Esophagus muscularis mucosa (tissue), 4 donors: ENCODE measurements around the gene OSBP2. TPM values are rescaled to one million over a fixed set of nuclear protein-coding genes. Genes with fewer than 3 reads are reported as not detected.

ENCODE experiments used
- DNase-seq: peaks from one replicate; pipeline ENCODE4 v3.0.0-alpha.2; 2017; ENCODE audit errors: extremely low spot score
- H3K27ac ChIP-seq, 4 donors: fragments of 200-600 bp; sonication (generic); replicated peaks in 1 of 4; 1 replicate in 3 of 4; 2 replicates in 1 of 4; pipeline ENCODE4 v1.5.1; 2016 to 2019; ENCODE audit warnings: mild to moderate bottlenecking in 1 of 4
- H3K27me3 ChIP-seq, 4 donors: fragments of 200-600 bp; sonication (generic); one replicate each; pipeline versions ENCODE4 v1.5.1 to v1.6.0; 2016 to 2019
- H3K36me3 ChIP-seq, 4 donors: fragments of 200-600 bp; sonication (generic); one replicate each; pipeline ENCODE4 v1.5.1; 2016 to 2019
- H3K4me1 ChIP-seq, 4 donors: fragments of 200-600 bp; sonication (generic); one replicate each; pipeline ENCODE4 v1.5.1; 2016 to 2019
- H3K4me3 ChIP-seq, 4 donors: fragments of 200-600 bp; sonication (generic); 1 replicate in 2 of 4; 2 replicates in 2 of 4; pipeline ENCODE4 v1.5.1; 2016 to 2019; ENCODE audit warnings: mild to moderate bottlenecking in 4 of 4, moderate library complexity in 1 of 4
- H3K9me3 ChIP-seq, 4 donors: fragments of 200-600 bp; sonication (generic); 1 replicate in 3 of 4; 2 replicates in 1 of 4; pipeline ENCODE4 v1.5.1; 2016 to 2019
- CTCF ChIP-seq, 3 experiments: fragments of 200-600 bp in 2 of 3; fragments of 450-650 bp in 1 of 3; sonication (generic) in 2 of 3; IDR thresholded peaks; one replicate each; pipeline ENCODE4 v1.5.1; 2017 to 2019; ENCODE audit warnings: antibody characterized with exemption in 3 of 3, mild to moderate bottlenecking in 2 of 3, moderate library complexity in 1 of 3
- EP300 ChIP-seq: sonication (generic); formaldehyde crosslinking; IDR thresholded peaks from one replicate; pipeline ENCODE4 v1.6.1; 2017; ENCODE audit warnings: antibody characterized with exemption
- POLR2A ChIP-seq: fragments of 450-650 bp; IDR thresholded peaks from one replicate; pipeline ENCODE4 v1.6.1; 2017; ENCODE audit warnings: antibody characterized with exemption, moderate library complexity, mild to moderate bottlenecking, low read depth
- POLR2AphosphoS5 ChIP-seq, 2 donors: sonication (generic); formaldehyde crosslinking; IDR thresholded peaks; one replicate each; pipeline ENCODE4 v1.6.1; 2017; ENCODE audit warnings: antibody characterized with exemption in 2 of 2
- WGBS: methylation state at CpG from one replicate; pipeline ENCODE4 v1.1.5; 2018; 5-methylcytosine and 5-hydroxymethylcytosine counted together
- intact Hi-C: fragments of 100-400 bp; cut with DNase I; formaldehyde crosslinking; loops from one replicate; pipeline ENCODE4 v1.15.1; 2023
- total RNA-seq, 4 donors: library from RNA; depleted of rRNA; stranded (reverse); fragments of >200 nt; gene quantifications; one replicate each; pipeline versions ENCODE4 v1.1.0 to v1.2.1, GENCODE V29; 2016

The OSBP2 gene
- total RNA-seq, 4 donors from 2014 or later = 0.42 to 4.6 (median 2.9) TPM

DNA sequence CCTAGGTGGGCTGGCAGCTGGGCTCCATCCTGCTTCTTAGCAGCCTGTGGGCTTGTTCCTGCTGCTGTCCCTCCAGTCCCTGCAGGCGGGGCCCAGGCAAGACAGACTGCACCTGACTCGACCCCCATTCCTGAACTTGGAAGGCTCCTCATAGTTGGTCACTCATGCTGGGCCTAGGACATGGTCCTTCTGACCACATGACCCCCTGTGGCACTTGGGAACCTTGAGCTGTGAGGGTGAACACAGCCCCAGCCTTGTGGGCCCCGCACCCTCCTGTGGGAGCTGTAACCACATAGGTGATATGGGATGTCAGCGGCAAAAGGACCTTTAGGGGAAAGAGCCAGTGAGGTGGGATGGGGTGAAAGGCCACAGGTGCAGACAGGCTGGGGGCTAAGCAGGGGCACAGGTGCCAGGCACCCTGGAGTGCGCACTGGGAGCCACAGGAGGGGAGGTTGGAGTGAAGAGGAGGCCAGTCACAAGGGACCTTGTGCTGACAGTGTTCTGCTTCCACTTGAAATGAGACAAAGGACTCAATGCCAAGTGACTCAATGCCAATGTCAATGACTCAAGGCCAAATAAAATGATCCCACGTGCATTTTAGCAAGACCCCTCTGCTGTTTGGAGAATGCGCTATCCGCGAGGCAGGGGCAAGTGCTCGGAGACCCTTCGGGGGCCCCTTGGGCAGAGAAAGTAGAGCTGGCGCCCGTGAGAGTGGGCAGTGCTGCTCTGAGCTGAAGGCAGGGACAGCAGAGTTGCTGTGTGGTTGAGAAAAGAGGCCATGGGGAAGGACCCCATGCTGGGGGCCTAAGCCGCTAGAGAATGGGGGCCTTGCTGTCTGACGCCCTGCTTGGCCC lies 183.2 kb downstream of the OSBP2 start:
- no peak for TF ChIP-seq CTCF (IDR thresholded peaks at IDR 0.05)
- no peak for TF ChIP-seq EP300
- TF ChIP-seq POLR2A = no peak
- no peak for TF ChIP-seq POLR2AphosphoS5 (IDR thresholded peaks at IDR 0.05)
- Histone ChIP-seq H3K27me3 (no peaks in the 10 kb centered on the region), H3K9me3 (no peaks in the 10 kb centered on the region), H3K27ac (no peak overlapping the region), H3K4me3 (no peak overlapping the region), H3K36me3 (no peaks in the 10 kb centered on the region), H3K4me1 (peaks cover 0 to 15% (median 0%) of the 10 kb centered on the region in 4 donors)
- intact Hi-C loops = no loop called here
- 93% methylated on average over 13 of the region's 15 CpGs for WGBS
- DNase-seq = no peak

DNA sequence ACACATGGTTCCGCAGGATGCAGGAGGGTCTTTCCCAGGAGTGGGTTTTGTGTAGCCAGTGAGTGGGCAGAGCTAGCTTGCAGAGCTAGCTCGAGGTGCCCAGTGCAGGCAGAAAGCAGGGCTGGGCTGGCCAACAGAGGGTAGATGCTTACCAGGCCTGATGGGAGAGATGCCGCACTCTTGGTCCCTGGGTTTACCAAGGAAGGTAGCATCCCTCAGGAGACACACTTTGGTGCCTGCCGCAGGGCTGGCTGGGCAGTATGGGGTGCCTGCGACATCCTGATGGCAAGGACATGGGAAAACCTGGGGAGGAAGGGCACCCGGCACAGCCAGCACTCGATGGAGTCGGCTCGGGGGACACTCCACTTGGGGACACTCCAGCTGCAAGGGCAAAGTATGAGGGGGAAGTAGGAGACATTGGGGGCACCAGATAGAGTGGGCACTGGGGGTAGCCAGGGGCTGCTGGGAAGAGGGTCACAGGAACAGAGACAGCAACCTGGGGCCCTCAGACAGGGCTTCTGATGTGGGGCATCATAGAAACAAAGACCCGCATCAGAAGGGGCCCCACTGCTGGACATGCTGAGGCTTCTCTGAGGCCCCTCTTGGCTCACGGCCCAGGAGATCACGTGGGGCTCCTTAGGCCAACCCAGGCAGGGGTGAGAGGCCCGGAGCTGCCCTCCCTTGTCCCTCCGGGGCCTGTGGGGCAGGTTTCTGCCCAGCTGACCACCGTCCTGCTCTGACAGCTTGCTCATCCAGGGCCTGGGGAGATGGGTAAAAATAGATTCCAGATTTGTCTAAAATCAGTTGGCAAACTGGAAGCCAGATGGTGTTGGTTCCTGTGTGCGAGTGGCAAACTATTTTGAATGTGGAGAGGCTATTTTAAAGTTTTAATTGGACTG lies 184.1 kb downstream of the OSBP2 start:
- H3K4me1 ChIP-seq = peaks cover 0 to 15% (median 0%) of the 10 kb centered on the region in 4 donors
- no peak overlapping the region for H3K27ac ChIP-seq
- H3K36me3 ChIP-seq = no peaks in the 10 kb centered on the region
- intact Hi-C loops = no loop called here
- H3K9me3 ChIP-seq = no peaks in the 10 kb centered on the region
- WGBS = 78% methylated on average over 16 of the region's 16 CpGs
- TF ChIP-seq CTCF (IDR thresholded peaks at IDR 0.05) = no peak
- TF ChIP-seq POLR2A = no peak
- TF ChIP-seq EP300 = no peak
- TF ChIP-seq POLR2AphosphoS5 (IDR thresholded peaks at IDR 0.05) = no peak
- H3K4me3 ChIP-seq = no peak overlapping the region
- no peaks in the 10 kb centered on the region for H3K27me3 ChIP-seq
- no peak for DNase-seq

GRCh38 chr22:30879415-30879797 lies 184.7 kb downstream of the OSBP2 start:
- Histone ChIP-seq H3K27ac (no peak overlapping the region), H3K9me3 (no peaks in the 10 kb centered on the region), H3K4me1 (peaks cover 0 to 15% (median 0%) of the 10 kb centered on the region in 4 donors), H3K27me3 (no peaks in the 10 kb centered on the region), H3K36me3 (no peaks in the 10 kb centered on the region), H3K4me3 (no peak overlapping the region)
- no peak for DNase-seq
- TF ChIP-seq POLR2A (no peak), EP300 (no peak)
- 72% methylated on average over 5 of the region's 8 CpGs for WGBS
- intact Hi-C loops = no loop called here

- intact Hi-C loops = no loop called here
Observed at GRCh38 chr22:30880181-30880601, 185.5 kb downstream of the OSBP2 start.

More at GRCh38 chr22:30880181-30880601, 185.5 kb downstream of the OSBP2 start:
- TF ChIP-seq POLR2AphosphoS5 (IDR thresholded peaks at IDR 0.05) (no peak), CTCF (IDR thresholded peaks at IDR 0.05) (no peak), POLR2A (no peak), EP300 (no peak)
- Histone ChIP-seq H3K4me1 (peaks cover 0 to 15% (median 0%) of the 10 kb centered on the region in 4 donors), H3K36me3 (no peaks in the 10 kb centered on the region), H3K9me3 (no peaks in the 10 kb centered on the region), H3K4me3 (no peak overlapping the region), H3K27ac (no peak overlapping the region), H3K27me3 (no peaks in the 10 kb centered on the region)
- DNase-seq = no peak
- WGBS = 100% methylated on average over 3 of the region's 8 CpGs
